Fibroblast of lung (primary cell): ENCODE measurements around the gene C3AR1. TPM values are rescaled to one million over a fixed set of nuclear protein-coding genes. Genes with fewer than 3 reads are reported as not detected.

Experiments
- DNase-seq, 2 donors: peaks; one replicate each; pipeline versions ENCODE4 v3.0.0 to v3.0.0-alpha.2; 2010; ENCODE audit warnings: low read depth in 2 of 2
- H2AFZ ChIP-seq: 2 replicates; pipeline ENCODE4 v1.5.1; 2012; ENCODE audit warnings: low read length, control low read depth, inconsistent platforms
- H3K27ac ChIP-seq: 2 replicates; pipeline ENCODE4 v1.5.1; 2011; ENCODE audit warnings: low read length, control low read depth; ENCODE audit not compliant: insufficient read depth
- H3K27me3 ChIP-seq: 2 replicates; pipeline ENCODE4 v1.5.1; 2011; ENCODE audit warnings: mild to moderate bottlenecking, low read length; ENCODE audit not compliant: control insufficient read depth, insufficient read depth
- H3K36me3 ChIP-seq: 2 replicates; pipeline ENCODE4 v1.5.1; 2011; ENCODE audit warnings: low read length; ENCODE audit not compliant: control insufficient read depth, insufficient read depth
- H3K4me1 ChIP-seq: 2 replicates; pipeline ENCODE4 v1.5.1; 2011; ENCODE audit warnings: low read length; ENCODE audit not compliant: control insufficient read depth, insufficient read depth; ENCODE audit errors: extremely low read depth
- H3K4me2 ChIP-seq: 2 replicates; pipeline ENCODE4 v1.5.1; 2011; ENCODE audit warnings: low read length, control low read depth; ENCODE audit not compliant: insufficient read depth; ENCODE audit errors: extremely low read depth
- H3K4me3 ChIP-seq, 4 experiments: fragments of 200-600 bp in 1 of 4; sonication (generic) in 1 of 4; replicated peaks in 1 of 4; 2 replicates each; pipeline ENCODE4 v1.5.1; 2011 to 2016; ENCODE audit warnings: low read length in 4 of 4, low read depth in 3 of 4, mild to moderate bottlenecking in 3 of 4, control low read depth in 2 of 4, inconsistent platforms in 1 of 4, mixed read lengths in 1 of 4; ENCODE audit not compliant: insufficient read depth in 1 of 4; ENCODE audit errors: control extremely low read depth in 1 of 4
- H3K79me2 ChIP-seq: 2 replicates; pipeline ENCODE4 v1.5.1; 2012; ENCODE audit warnings: mild to moderate bottlenecking, low read length, inconsistent platforms; ENCODE audit not compliant: control insufficient read depth, insufficient read depth
- H3K9ac ChIP-seq: 2 replicates; pipeline ENCODE4 v1.5.1; 2011; ENCODE audit warnings: mild to moderate bottlenecking, low read length, control low read depth; ENCODE audit not compliant: insufficient read depth
- H3K9me3 ChIP-seq: 2 replicates; pipeline ENCODE4 v1.5.1; 2012; ENCODE audit warnings: low read depth, low read length; ENCODE audit not compliant: control insufficient read depth, insufficient read depth
- H4K20me1 ChIP-seq: 2 replicates; pipeline ENCODE4 v1.5.1; 2011; ENCODE audit warnings: low read length; ENCODE audit not compliant: control insufficient read depth, insufficient read depth; ENCODE audit errors: extremely low read depth
- CTCF ChIP-seq, 2 donors: IDR thresholded peaks in 1 of 2; conservative IDR thresholded peaks in 1 of 2; 1 replicate in 1 of 2; 2 replicates in 1 of 2; pipeline ENCODE4 v1.5.1; 2011 to 2012; ENCODE audit warnings: low read length in 2 of 2, control low read depth in 1 of 2, inconsistent platforms in 1 of 2, low read depth in 1 of 2, mild to moderate bottlenecking in 1 of 2
- EZH2 ChIP-seq: IDR thresholded peaks from 2 replicates; pipeline ENCODE4 v1.5.1; 2012; ENCODE audit warnings: low read length, control low read depth, mild to moderate bottlenecking; ENCODE audit errors: missing control alignments
- polyA plus RNA-seq, 2 donors: library from polyadenylated mRNA; depleted of rRNA in 1 of 2; stranded (reverse) in 1 of 2; unstranded in 1 of 2; fragments of >200 nt; gene quantifications; 2 replicates each; pipeline ENCODE4 v1.2.1, GENCODE V29; 2011 to 2012; ENCODE audit warnings: missing spikeins in 1 of 2
- total RNA-seq: library from RNA; depleted of rRNA; stranded (reverse); fragments of >200 nt; gene quantifications from 2 replicates; pipeline ENCODE4 v1.2.1, GENCODE V29; 2014

C3AR1 gene
- total and polyA plus RNA-seq, 2 donors (not counting 1 experiment from before 2014, with no cell fraction given), result 0.17 to 0.37 TPM

- H3K9me3 ChIP-seq, result no peaks in the 10 kb centered on the region
These were observed 28.2 kb downstream of the C3AR1 start for GRCh38 chr12:8037947-8038346.

GRCh38 chr12:8037046-8037663 lies 29.0 kb downstream of the C3AR1 start:
- Histone ChIP-seq H3K27ac (no peak overlapping the region), H3K36me3 (peaks cover 11% of the 10 kb centered on the region), H3K9me3 (no peaks in the 10 kb centered on the region), H3K4me1 (peaks cover 18% of the 10 kb centered on the region), H3K9ac (no peak overlapping the region), H3K4me3 (no peak overlapping the region), H3K27me3 (no peaks in the 10 kb centered on the region), H3K4me2 (no peak overlapping the region), H2AFZ (no peak overlapping the region), H4K20me1 (no peaks in the 10 kb centered on the region), H3K79me2 (peaks cover 65% of the 10 kb centered on the region)
- DNase-seq, result no peak
- TF ChIP-seq CTCF (conservative IDR thresholded peaks at IDR 0.05 in 1 of 2, IDR thresholded peaks at IDR 0.05 in 1 of 2; ENCODE audit: low read depth in 1 of 2, low read length in 2 of 2) (no peak), EZH2 (no peak)

More at GRCh38 chr12:8037947-8038346, 28.2 kb downstream of the C3AR1 start:
- Histone ChIP-seq H3K27ac (no peak overlapping the region), H4K20me1 (no peaks in the 10 kb centered on the region), H3K4me3 (peak overlapping the region in 1 of 4 experiments; percentile 50), H3K4me2 (peak overlapping the region; percentile 95), H3K9ac (no peak overlapping the region), H3K4me1 (peaks cover 18% of the 10 kb centered on the region), H2AFZ (no peak overlapping the region), H3K27me3 (no peaks in the 10 kb centered on the region), H3K36me3 (peaks cover 11% of the 10 kb centered on the region), H3K79me2 (peaks cover 61% of the 10 kb centered on the region)
- no peak for DNase-seq
- no peak for TF ChIP-seq CTCF (conservative IDR thresholded peaks at IDR 0.05 in 1 of 2, IDR thresholded peaks at IDR 0.05 in 1 of 2; ENCODE audit: low read depth in 1 of 2, low read length in 2 of 2)

GRCh38 chr12:8036346-8036745 lies 29.8 kb downstream of the C3AR1 start:
- TF ChIP-seq EZH2, result no peak
- no peak for TF ChIP-seq CTCF (conservative IDR thresholded peaks at IDR 0.05 in 1 of 2, IDR thresholded peaks at IDR 0.05 in 1 of 2; ENCODE audit: low read depth in 1 of 2, low read length in 2 of 2)
- Histone ChIP-seq H2AFZ (no peak overlapping the region), H3K4me2 (no peak overlapping the region), H4K20me1 (no peaks in the 10 kb centered on the region), H3K27ac (no peak overlapping the region), H3K9ac (no peak overlapping the region), H3K79me2 (peaks cover 67% of the 10 kb centered on the region), H3K9me3 (no peaks in the 10 kb centered on the region), H3K27me3 (no peaks in the 10 kb centered on the region), H3K4me1 (peaks cover 21% of the 10 kb centered on the region), H3K36me3 (peaks cover 7% of the 10 kb centered on the region), H3K4me3 (no peak overlapping the region)
- peak in 1 of 2 donors; percentile 23 for DNase-seq
